PC-9 (cell line): ENCODE data around the gene C22orf39. TPM values are rescaled to one million over a fixed set of nuclear protein-coding genes. Genes with fewer than 3 reads are reported as not detected.

ENCODE experiments used
- BruUV-seq: library from RNA; stranded (reverse); fragments of 400-500 nt; replicated peaks from 2 replicates; lab custom pipeline; 2021; lab: Mats Ljungman, UMichigan
- CTCF ChIA-PET: fragments of 300-600 bp; sonication (Branson Sonifier 250); formaldehyde crosslinking; loops from one replicate; lab custom pipeline; 2022; ENCODE audit warnings: antibody characterized with exemption; lab: Charles Lee
- POLR2A ChIA-PET: fragments of 300-600 bp; sonication (Branson Sonifier 250); formaldehyde crosslinking; loops from one replicate; lab custom pipeline; 2022; ENCODE audit warnings: antibody characterized with exemption; ENCODE audit not compliant: unreplicated experiment; lab: Charles Lee
- DNase-seq, 2 experiments: peaks; one replicate each; pipeline versions ENCODE4 v3.0.0 to v3.0.0-alpha.2; 2015 to 2022; ENCODE audit warnings: mixed read lengths in 1 of 2
- H2AFZ ChIP-seq: fragments of 200-600 bp; sonication (generic); 2 replicates; pipeline ENCODE4 v1.8.1; 2017; ENCODE audit warnings: antibody characterized with exemption
- H3F3A ChIP-seq: fragments of 200-600 bp; sonication (generic); 2 replicates; pipeline ENCODE4 v1.8.1; 2017; ENCODE audit warnings: antibody characterized with exemption, mild to moderate bottlenecking, low read depth; ENCODE audit not compliant: insufficient read depth
- H3K27ac ChIP-seq: fragments of 200-600 bp; sonication (generic); 2 replicates; pipeline ENCODE4 v1.6.1; 2016; ENCODE audit warnings: mixed run types
- H3K27me3 ChIP-seq: fragments of 200-600 bp; sonication (generic); 2 replicates; pipeline ENCODE4 v1.6.1; 2016; ENCODE audit warnings: low read depth, mixed run types; ENCODE audit not compliant: insufficient read depth
- H3K36me3 ChIP-seq: fragments of 200-600 bp; sonication (generic); 2 replicates; pipeline ENCODE4 v1.6.1; 2016; ENCODE audit warnings: low read depth, mixed run types
- H3K4me1 ChIP-seq: fragments of 200-600 bp; sonication (generic); replicated peaks from 2 replicates; pipeline ENCODE4 v1.6.1; 2016; ENCODE audit warnings: mixed run types; ENCODE audit not compliant: insufficient read depth
- H3K4me2 ChIP-seq: fragments of 200-600 bp; sonication (generic); 2 replicates; pipeline ENCODE4 v1.6.1; 2017; ENCODE audit warnings: mixed run types
- H3K4me3 ChIP-seq: fragments of 200-600 bp; sonication (generic); 2 replicates; pipeline ENCODE4 v1.6.1; 2016; ENCODE audit warnings: mixed run types
- H3K79me2 ChIP-seq: fragments of 200-600 bp; sonication (generic); 2 replicates; pipeline ENCODE4 v1.6.1; 2017; ENCODE audit warnings: low read depth, mixed run types
- H3K9me2 ChIP-seq: fragments of 200-600 bp; sonication (generic); 2 replicates; pipeline ENCODE4 v1.8.1; 2017; ENCODE audit warnings: mild to moderate bottlenecking; ENCODE audit not compliant: insufficient read depth
- H3K9me3 ChIP-seq: fragments of 200-600 bp; sonication (generic); 2 replicates; pipeline ENCODE4 v1.8.1; 2016; ENCODE audit warnings: low read depth; ENCODE audit not compliant: insufficient read depth
- H4K20me1 ChIP-seq: fragments of 200-600 bp; sonication (generic); 2 replicates; pipeline ENCODE4 v1.8.1; 2017; ENCODE audit not compliant: insufficient read depth
- CTCF ChIP-seq: fragments of 200-600 bp; sonication (generic); conservative IDR thresholded peaks from 2 replicates; pipeline ENCODE4 v1.6.1; 2017; ENCODE audit warnings: mixed run types, antibody characterized with exemption, mild to moderate bottlenecking, moderate library complexity
- EZH2 ChIP-seq: fragments of 200-600 bp; sonication (generic); IDR thresholded peaks from 2 replicates; pipeline ENCODE4 v1.8.0; 2017; ENCODE audit warnings: antibody characterized with exemption, low read depth
- intact Hi-C: fragments of 100-400 bp; cut with micrococcal nuclease; formaldehyde crosslinking; loops from one replicate; pipeline ENCODE4 v1.10.0; 2022; ENCODE audit not compliant: unreplicated experiment
- total RNA-seq: library from RNA; stranded (reverse); gene quantifications from 2 replicates; pipeline ENCODE4 v1.2.3, GENCODE V29; 2021

The C22orf39 gene
- total RNA-seq, 1 experiment from 2014 or later, result 12.3 TPM

GRCh38 chr22:19492504-19493174 is 45.1 kb upstream of the C22orf39 start:
- Histone ChIP-seq H3K4me3 (no peak overlapping the region), H3K36me3 (no peaks in the 10 kb centered on the region), H4K20me1 (no peaks in the 10 kb centered on the region), H2AFZ (no peak overlapping the region), H3K4me1 (no peaks in the 10 kb centered on the region), H3K9me3 (no peaks in the 10 kb centered on the region), H3F3A (no peaks in the 10 kb centered on the region), H3K27me3 (no peaks in the 10 kb centered on the region), H3K27ac (no peak overlapping the region), H3K4me2 (no peak overlapping the region), H3K9me2 (no peaks in the 10 kb centered on the region), H3K79me2 (no peaks in the 10 kb centered on the region)
- no peak for TF ChIP-seq EZH2
- BruUV-seq, result no TSS peak
- ChIA-PET POLR2A (no interaction called here), CTCF (no interaction called here)
- intact Hi-C loops, result no loop called here
- no peak for DNase-seq

- Histone ChIP-seq H3F3A (no peaks in the 10 kb centered on the region), H3K4me1 (no peaks in the 10 kb centered on the region), H3K27ac (no peak overlapping the region), H3K9me2 (no peaks in the 10 kb centered on the region), H3K79me2 (no peaks in the 10 kb centered on the region), H4K20me1 (no peaks in the 10 kb centered on the region), H3K27me3 (no peaks in the 10 kb centered on the region), H3K36me3 (no peaks in the 10 kb centered on the region), H3K4me2 (no peak overlapping the region), H2AFZ (no peak overlapping the region), H3K4me3 (no peak overlapping the region), H3K9me3 (no peaks in the 10 kb centered on the region)
- POLR2A ChIA-PET, result no interaction called here
- TF ChIP-seq EZH2 (no peak), CTCF (no peak)
- BruUV-seq, result no TSS peak
- intact Hi-C loops, result no loop called here
- CTCF ChIA-PET, result no interaction called here
- DNase-seq, result no peak
Measured at GRCh38 chr22:19490628-19491230, 43.2 kb upstream of the C22orf39 start.

- ChIA-PET POLR2A (interaction anchor here (0.6 kb wide), 1 partner anchor 143 kb away, joined by 9 read pairs; no protein-coding TSS in a partner anchor), CTCF (interaction anchor here (0.6 kb wide), 1 partner anchor 107 kb away, joined by 3 read pairs; no protein-coding TSS in a partner anchor)
- Histone ChIP-seq H3K27me3 (no peaks in the 10 kb centered on the region), H3K4me3 (no peak overlapping the region), H3F3A (no peaks in the 10 kb centered on the region), H3K9me3 (no peaks in the 10 kb centered on the region), H3K4me1 (no peaks in the 10 kb centered on the region), H3K36me3 (no peaks in the 10 kb centered on the region), H4K20me1 (no peaks in the 10 kb centered on the region), H3K9me2 (no peaks in the 10 kb centered on the region), H3K4me2 (no peak overlapping the region), H3K27ac (no peak overlapping the region), H2AFZ (no peak overlapping the region), H3K79me2 (no peaks in the 10 kb centered on the region)
- no peak for DNase-seq
- TF ChIP-seq EZH2 (no peak), CTCF (no peak)
- intact Hi-C loops, result no loop called here
- BruUV-seq, result no TSS peak
Measured at GRCh38 chr22:19488884-19489843, 41.7 kb upstream of the C22orf39 start.
